GM20000 (cell line): ENCODE measurements around the gene IFT43.

ENCODE experiments used
- DNase-seq: peaks from one replicate; pipeline ENCODE4 v3.0.0; 2012; ENCODE audit warnings: low spot score
- TF ChIP-seq, protein P1 (sequence below): IDR thresholded peaks from 2 replicates; pipeline ENCODE4 v1.5.1; 2012; ENCODE audit warnings: mild to moderate bottlenecking, control low read depth; ENCODE audit errors: extremely low read depth, missing control alignments

Gene IFT43

DNA sequence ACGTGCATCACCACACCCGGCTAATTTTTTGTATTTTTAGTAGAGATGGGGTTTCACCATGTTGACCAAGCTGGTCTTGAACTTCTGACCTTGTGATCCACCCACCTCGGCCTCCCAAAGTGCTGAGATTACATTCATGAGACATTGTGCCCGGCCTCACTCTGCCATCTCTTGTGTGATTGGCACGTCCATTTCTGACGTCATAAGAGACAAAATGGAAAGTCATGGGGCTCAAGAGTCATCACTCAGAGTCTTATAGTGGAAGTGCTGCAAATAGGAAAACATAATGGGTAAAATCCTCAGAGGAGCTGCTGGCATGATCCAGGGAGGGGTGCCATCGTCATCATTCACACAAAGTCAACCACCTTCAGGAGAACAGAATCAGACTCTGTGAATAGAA is 112.0 kb downstream of the IFT43 start:
- no peak for DNase-seq

DNA sequence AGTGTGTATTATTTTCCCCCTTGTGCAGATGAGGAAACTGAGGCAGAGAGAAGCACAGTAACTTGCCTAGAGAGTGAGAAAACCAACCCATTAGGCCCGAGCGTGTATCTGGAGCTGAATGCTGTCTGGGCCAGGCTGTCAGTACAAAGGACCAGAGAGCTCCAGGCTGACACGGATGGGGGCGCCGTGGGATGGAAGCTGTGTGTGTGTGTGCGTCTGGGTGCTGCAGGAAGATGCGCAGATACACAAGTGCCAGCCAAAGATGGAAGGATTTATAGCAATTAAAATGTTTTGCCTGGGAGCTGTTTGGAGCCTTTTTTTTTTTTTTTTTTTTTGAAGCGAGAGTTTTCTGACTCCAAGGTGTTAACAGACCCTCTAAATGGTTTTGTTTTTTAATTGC is 112.5 kb downstream of the IFT43 start:
- TF ChIP-seq, protein P1, sequence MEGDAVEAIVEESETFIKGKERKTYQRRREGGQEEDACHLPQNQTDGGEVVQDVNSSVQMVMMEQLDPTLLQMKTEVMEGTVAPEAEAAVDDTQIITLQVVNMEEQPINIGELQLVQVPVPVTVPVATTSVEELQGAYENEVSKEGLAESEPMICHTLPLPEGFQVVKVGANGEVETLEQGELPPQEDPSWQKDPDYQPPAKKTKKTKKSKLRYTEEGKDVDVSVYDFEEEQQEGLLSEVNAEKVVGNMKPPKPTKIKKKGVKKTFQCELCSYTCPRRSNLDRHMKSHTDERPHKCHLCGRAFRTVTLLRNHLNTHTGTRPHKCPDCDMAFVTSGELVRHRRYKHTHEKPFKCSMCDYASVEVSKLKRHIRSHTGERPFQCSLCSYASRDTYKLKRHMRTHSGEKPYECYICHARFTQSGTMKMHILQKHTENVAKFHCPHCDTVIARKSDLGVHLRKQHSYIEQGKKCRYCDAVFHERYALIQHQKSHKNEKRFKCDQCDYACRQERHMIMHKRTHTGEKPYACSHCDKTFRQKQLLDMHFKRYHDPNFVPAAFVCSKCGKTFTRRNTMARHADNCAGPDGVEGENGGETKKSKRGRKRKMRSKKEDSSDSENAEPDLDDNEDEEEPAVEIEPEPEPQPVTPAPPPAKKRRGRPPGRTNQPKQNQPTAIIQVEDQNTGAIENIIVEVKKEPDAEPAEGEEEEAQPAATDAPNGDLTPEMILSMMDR = no peak
- DNase-seq = no peak

More for the DNA sequence above, 112.0 kb downstream of the IFT43 start:
- TF ChIP-seq, protein P1 = no peak

DNA sequence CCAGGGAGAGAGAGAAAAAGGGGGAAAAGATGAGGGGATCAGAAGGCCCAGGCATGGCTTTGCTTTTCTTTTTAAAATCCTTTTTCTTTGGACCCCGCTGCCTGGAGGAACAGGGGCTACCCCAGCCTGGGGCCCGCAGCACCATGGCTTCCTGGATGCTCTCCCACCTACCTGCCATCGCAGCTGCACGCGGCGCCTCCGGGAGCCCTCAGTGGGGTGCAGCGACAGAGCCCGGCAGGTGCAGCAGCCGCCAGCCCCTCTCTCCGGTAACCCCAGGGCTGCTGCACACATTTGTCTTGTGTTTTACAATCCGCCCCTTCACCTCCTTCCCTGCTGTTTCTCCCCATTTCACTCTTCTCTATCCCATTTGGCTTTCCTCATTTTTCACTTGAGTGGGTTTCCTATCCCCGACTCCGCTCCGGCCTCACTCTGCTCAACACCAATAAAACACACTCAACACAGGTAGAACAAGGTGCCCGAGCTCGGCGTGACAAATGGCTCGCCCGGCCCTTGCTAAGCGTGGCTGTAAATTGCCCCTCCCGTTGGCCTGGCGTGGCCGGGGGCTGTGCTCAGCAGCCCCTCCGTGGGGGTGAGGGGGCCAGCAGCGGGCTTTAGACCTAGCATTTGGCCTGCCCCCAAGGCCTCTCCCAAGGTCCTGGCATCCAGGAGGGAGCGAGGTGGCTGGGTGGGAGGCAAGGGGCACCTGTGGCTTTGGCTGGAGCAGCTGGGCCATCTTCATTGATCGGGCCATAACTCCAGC is 113.5 kb downstream of the IFT43 start:
- TF ChIP-seq, protein P1 = no peak
- no peak for DNase-seq

DNA sequence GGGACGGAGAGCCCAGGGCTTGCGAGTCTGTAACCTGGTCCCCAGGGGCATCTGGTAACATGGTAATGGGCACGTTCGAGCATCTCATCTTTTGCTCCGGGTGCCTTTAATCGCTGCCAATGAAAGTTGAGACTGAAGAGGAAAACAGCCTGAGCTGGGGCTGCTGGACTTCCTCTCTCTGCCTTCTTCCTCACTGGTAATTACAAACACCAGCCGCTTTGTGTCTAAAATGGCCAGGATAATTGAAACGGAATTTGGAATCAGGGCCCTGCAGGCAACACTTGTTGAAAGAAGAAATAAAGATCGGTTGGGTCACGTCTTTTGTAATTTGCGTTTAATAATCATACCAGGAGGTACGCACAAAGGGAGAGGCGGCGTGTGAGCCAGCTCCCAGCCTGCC is 114.7 kb downstream of the IFT43 start:
- TF ChIP-seq, protein P1 = no peak
- DNase-seq = no peak

DNA sequence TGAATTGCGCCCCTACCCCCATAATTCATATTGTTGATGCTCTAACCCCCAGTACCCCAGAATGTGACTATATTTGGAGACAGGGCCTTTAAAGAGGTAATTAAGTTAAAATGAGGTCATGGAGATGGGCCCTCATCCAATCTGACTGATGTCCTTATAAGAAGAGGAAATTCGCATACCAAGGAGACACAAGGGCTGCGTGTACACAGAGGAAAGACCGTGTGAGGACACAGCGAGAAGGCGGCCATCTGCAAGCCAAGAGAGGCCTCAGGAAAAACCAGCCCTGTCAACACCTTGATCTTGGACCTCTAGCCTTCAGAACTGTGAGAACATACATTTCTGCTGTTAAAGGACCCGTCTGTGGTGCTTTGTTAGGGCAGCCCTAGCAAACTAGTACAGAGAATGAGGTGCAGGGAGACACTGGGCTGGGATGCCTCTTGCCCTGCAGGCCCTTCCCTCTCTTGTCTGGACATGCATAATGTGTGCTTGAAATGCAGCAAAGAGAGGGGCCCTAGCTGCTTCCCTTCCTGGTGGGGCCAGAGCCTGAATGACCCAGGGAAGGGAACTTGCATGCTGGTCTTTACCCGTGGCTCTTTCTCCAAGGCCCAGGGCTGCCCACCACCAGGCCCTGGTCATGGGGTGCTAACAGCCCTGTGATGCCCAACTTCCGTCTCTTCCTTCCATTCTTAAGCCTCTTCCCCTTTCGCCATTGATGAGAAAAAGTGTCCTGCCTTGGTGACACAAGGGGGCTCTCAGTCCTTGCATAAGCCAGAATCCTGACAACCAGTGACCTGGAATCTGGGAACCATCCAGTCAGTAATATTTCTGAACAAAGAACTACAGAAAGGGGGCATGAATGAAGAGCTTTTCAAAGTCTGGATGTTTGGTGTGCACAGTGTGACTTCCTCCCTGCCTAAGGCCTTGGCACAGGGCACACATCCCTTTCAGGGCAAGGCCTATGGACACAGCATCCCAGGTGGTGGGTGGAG is 116.1 kb downstream of the IFT43 start:
- TF ChIP-seq, protein P1 = no peak
- DNase-seq = no peak

DNA sequence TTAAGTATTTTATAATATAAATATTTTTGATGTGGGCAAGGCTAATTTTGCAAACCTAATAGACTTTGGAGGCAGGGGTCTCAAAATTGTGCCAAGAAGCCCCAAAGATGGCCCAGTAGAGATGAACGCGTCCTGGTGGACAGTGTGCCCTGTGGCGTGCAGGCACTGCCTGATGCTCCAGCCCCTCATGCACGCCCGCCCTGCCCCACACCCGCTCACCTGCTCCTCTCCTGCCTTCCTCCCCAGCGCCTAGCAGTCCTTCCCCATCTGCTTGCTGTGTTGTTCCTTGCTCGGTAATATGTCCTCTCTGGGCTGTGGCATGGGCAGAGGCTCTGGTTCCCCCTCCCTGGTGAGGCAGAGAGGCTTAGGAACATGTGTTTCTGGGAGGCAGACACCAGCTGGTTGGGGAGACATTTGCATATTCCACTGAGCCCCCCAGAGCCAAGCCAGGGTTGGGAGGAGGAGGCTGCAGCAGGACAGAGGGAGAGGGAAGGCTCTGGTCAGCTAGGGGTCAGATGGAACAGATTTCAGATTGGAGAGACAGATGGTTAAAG is 119.3 kb downstream of the IFT43 start:
- no peak for DNase-seq
- TF ChIP-seq, protein P1 = no peak

DNA sequence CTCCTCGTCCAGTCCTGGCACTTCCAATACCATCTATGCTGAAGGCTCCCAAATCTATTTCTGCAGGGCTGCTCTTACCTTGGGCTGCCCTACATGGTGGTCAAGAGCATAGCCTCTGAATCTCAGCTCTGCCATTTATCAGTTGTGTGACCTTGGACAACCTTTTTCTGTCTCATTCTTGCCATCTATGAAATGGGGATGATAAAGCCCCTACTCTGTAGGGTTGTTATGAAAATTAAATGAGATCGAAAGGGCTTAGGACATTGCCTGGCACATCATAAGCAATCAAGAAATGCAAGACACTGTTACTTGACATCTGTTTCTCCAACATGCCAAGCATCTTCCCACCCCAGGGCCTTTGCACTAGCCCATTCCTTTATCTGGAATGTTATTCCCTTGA is 120.6 kb downstream of the IFT43 start:
- DNase-seq = no peak
- TF ChIP-seq, protein P1 = no peak
